ENCODE measurements around the gene PVR.

DNA sequence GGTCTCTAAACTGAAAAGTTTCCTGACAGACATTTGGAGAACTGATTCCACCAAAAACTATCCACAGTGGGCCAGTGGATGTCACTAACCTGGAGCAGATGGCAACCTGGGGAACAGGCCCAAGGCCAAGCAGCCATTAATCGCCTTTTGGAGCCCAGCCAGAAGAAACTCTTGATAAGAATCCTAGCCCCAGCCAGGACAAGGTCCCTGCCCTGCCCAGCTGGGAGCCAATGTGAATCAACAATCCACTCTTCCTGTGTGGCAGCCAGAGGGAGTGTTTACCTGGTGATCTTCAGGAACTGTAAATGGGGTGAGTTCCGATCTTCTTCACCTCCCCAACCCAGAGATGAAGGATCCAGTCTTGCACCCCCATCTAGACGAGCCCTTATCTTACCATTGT is 44.8 kb upstream of the PVR start:
- TF ChIP-seq, protein P1, sequence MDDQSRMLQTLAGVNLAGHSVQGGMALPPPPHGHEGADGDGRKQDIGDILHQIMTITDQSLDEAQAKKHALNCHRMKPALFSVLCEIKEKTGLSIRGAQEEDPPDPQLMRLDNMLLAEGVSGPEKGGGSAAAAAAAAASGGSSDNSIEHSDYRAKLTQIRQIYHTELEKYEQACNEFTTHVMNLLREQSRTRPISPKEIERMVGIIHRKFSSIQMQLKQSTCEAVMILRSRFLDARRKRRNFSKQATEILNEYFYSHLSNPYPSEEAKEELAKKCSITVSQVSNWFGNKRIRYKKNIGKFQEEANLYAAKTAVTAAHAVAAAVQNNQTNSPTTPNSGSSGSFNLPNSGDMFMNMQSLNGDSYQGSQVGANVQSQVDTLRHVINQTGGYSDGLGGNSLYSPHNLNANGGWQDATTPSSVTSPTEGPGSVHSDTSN (CRISPR knock-in tag; IDR thresholded peaks at IDR 0.05): no peak
- TF ChIP-seq, protein P2, sequence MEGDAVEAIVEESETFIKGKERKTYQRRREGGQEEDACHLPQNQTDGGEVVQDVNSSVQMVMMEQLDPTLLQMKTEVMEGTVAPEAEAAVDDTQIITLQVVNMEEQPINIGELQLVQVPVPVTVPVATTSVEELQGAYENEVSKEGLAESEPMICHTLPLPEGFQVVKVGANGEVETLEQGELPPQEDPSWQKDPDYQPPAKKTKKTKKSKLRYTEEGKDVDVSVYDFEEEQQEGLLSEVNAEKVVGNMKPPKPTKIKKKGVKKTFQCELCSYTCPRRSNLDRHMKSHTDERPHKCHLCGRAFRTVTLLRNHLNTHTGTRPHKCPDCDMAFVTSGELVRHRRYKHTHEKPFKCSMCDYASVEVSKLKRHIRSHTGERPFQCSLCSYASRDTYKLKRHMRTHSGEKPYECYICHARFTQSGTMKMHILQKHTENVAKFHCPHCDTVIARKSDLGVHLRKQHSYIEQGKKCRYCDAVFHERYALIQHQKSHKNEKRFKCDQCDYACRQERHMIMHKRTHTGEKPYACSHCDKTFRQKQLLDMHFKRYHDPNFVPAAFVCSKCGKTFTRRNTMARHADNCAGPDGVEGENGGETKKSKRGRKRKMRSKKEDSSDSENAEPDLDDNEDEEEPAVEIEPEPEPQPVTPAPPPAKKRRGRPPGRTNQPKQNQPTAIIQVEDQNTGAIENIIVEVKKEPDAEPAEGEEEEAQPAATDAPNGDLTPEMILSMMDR (tag by site-specific recombination; IDR thresholded peaks at IDR 0.05): no peak

Data from HEK293 (cell line).